NCI-H345 treated with DMSO at 0.1 percent for 48 hours (cell line): ENCODE data around the gene RIBC2.
"Not testable (repeated sequence)": the region's sequence is repeated elsewhere in the genome, so short reads cannot be mapped to it uniquely, and the experiment has no call there.

Experiments
- DNase-seq: peaks from one replicate; lab custom pipeline; 2025; ENCODE audit not compliant: unreplicated experiment; lab: John Stamatoyannopoulos, UW

Gene RIBC2

GRCh38 chr22:45448431-45448830 lies 34.9 kb downstream of the RIBC2 start:
- DNase-seq = no peak

- not testable (repeated sequence) for DNase-seq
Measured at GRCh38 chr22:45449442-45449841, 35.9 kb downstream of the RIBC2 start.

- no peak for DNase-seq
Measured at GRCh38 chr22:45450101-45450785, 36.8 kb downstream of the RIBC2 start.

GRCh38 chr22:45450921-45451651 lies 37.6 kb downstream of the RIBC2 start:
- no peak for DNase-seq

- no peak for DNase-seq
Measured at GRCh38 chr22:45451972-45452371, 38.5 kb downstream of the RIBC2 start.

- DNase-seq = no peak
Measured at GRCh38 chr22:45452565-45453379, 39.3 kb downstream of the RIBC2 start.

- no peak for DNase-seq
Measured at GRCh38 chr22:45453764-45454163, 40.3 kb downstream of the RIBC2 start.

- no peak for DNase-seq
Measured at GRCh38 chr22:45454275-45454674, 40.8 kb downstream of the RIBC2 start.

- DNase-seq = no peak
Measured at GRCh38 chr22:45455212-45455611, 41.7 kb downstream of the RIBC2 start.

- DNase-seq = no peak
Measured at GRCh38 chr22:45455621-45456020, 42.1 kb downstream of the RIBC2 start.

- DNase-seq = no peak
Measured at GRCh38 chr22:45456811-45457210, 43.3 kb downstream of the RIBC2 start.

GRCh38 chr22:45458532-45458931 lies 45.0 kb downstream of the RIBC2 start:
- no peak for DNase-seq

- DNase-seq = no peak
Measured at GRCh38 chr22:45459235-45459634, 45.7 kb downstream of the RIBC2 start.

- DNase-seq = no peak
Measured at GRCh38 chr22:45460288-45461109, 47.0 kb downstream of the RIBC2 start.

GRCh38 chr22:45462034-45462655 lies 48.7 kb downstream of the RIBC2 start:
- peak; percentile 5 for DNase-seq

GRCh38 chr22:45463691-45464090 lies 50.2 kb downstream of the RIBC2 start:
- DNase-seq = not testable (repeated sequence)

GRCh38 chr22:45465633-45466032 lies 52.1 kb downstream of the RIBC2 start:
- no peak for DNase-seq

GRCh38 chr22:45468872-45469271 lies 55.4 kb downstream of the RIBC2 start:
- no peak for DNase-seq

- DNase-seq = no peak
Measured at GRCh38 chr22:45469281-45470073, 56.0 kb downstream of the RIBC2 start.

GRCh38 chr22:45470871-45471270 lies 57.4 kb downstream of the RIBC2 start:
- DNase-seq = no peak
